Measurements from ENCODE around the gene F2RL3.

Gene F2RL3

GRCh38 chr19:16888629-16889365 lies at the start of gene F2RL3:
F2RL3 (plus strand) TSS chr19:16888999; CDS start chr19:16889190, 191 bp downstream.
- no peak for DNase-seq (ENCODE audit: low spot score)

DNA sequence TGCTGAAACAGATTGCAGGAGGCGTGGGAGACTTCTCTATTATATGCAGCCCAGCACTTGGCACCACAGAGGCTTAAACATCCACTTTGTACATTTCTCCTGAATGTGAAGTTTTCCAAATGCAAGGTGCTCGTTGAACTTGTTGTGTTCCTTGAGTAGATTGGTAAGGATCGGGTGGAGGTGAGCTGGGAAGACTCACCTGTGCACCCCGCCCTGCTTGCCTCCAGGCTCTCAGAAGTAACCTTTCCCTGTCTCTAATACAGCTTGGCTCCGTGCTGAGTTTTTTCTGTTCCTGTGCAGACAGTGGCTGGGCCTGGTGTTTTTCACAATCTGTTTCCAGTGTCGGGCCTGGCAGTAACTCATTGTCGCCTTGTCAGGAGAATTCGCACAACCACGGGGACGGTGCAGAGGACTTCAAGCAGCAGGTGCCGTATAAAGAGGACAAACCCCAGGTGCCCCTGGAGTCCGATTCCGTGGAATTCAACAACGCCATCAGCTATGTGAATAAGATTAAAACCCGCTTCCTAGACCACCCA lies 47.3 kb upstream of the F2RL3 start:
- no peak for DNase-seq (ENCODE audit: low spot score)

GRCh38 chr19:16846901-16847300 lies 41.9 kb upstream of the F2RL3 start:
- DNase-seq (ENCODE audit: low spot score): no peak

- no peak for DNase-seq (ENCODE audit: low spot score)
Measured at GRCh38 chr19:16847430-16847829, 41.4 kb upstream of the F2RL3 start.

GRCh38 chr19:16849168-16849567 lies 39.6 kb upstream of the F2RL3 start:
- no peak for DNase-seq (ENCODE audit: low spot score)

GRCh38 chr19:16850133-16850532 lies 38.7 kb upstream of the F2RL3 start:
- DNase-seq (ENCODE audit: low spot score): no peak

- no peak for DNase-seq (ENCODE audit: low spot score)
Measured at GRCh38 chr19:16851031-16851712, 37.6 kb upstream of the F2RL3 start.

- no peak for DNase-seq (ENCODE audit: low spot score)
Measured at GRCh38 chr19:16853066-16853465, 35.7 kb upstream of the F2RL3 start.

GRCh38 chr19:16856091-16856490 lies 32.7 kb upstream of the F2RL3 start:
- DNase-seq (ENCODE audit: low spot score): no peak

DNA sequence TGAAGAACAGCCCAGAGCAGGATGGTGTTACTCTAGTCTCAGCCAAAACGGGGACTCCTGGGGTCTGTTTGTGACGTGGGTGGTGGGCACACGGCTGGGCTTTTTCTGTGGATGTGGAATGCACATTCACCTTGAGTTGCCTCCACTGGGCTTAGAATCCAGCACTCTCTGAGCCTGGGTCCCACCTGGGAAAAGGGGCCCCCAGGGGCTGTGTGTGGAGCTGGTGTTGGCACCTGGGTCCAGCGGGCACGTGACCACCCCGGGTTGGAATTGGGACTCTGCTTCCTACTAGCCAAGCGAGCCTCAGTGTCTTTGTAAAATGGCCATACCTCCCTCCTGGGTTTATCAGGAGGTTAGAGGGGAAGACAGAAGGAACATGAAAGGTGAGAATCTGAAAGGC lies 29.2 kb upstream of the F2RL3 start:
- DNase-seq (ENCODE audit: low spot score): no peak

DNA sequence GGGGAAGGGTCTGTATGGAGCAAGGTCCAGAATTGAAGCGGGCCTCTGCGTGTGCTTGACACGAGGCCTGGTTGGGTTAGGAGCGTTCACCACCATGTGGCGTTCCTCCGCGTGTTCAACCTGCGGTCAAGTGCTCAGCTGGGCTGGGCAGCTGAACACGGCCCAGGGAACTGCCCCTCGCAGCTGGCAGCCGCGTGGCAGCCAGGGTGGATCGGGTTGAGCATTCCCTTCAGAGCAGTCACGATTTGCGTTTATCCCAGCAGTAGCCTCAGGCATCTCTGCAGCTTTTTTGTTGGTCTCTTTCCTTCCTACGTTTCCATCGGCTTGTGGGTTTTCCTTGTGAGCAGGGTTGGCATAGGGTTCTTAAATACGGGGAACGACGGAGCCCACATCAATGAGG lies 28.7 kb upstream of the F2RL3 start:
- DNase-seq (ENCODE audit: low spot score): no peak

GRCh38 chr19:16861011-16861410 lies 27.8 kb upstream of the F2RL3 start:
- no peak for DNase-seq (ENCODE audit: low spot score)

DNA sequence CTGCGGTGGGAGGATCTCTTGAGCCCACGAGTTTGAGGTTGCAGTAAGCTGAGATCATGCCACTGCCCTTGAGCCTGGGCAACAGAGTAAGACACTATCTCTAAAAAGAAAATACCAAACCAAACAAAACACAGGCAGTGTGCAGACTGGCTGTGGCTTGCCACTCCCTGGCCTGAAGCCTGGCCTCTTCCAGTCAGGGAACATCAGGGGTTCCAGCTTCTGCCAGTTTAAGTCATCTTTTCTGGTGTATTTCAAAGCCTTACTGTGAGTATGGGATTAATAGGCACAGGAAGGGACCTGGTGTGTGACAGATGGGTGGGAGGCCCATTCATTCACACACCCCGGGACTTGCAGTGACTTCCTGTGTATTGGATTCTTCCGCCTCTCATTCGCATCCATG lies 27.0 kb upstream of the F2RL3 start:
- DNase-seq (ENCODE audit: low spot score): no peak

- DNase-seq (ENCODE audit: low spot score): no peak
Measured at GRCh38 chr19:16862826-16863415, 25.9 kb upstream of the F2RL3 start.

DNA sequence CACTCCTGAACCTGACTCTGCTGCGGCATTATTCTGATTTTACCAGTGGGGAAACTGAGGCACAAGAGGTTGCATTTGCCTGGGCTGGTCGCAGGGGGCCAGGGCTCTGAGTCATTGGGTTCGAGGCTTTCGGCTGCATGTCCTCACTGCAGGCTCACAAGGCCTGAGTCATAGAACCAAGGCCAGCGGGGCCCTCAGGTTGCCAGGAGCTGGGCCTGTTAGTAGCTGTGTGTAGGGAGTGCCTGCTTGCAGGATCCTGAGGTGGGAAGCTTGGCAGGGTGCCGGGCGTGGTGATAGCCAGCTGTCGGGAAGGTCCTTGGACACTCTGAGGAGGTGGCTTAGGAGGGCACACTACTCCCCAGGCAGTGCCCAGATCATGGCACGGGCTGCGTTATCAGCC lies 21.6 kb upstream of the F2RL3 start:
- no peak for DNase-seq (ENCODE audit: low spot score)

DNA sequence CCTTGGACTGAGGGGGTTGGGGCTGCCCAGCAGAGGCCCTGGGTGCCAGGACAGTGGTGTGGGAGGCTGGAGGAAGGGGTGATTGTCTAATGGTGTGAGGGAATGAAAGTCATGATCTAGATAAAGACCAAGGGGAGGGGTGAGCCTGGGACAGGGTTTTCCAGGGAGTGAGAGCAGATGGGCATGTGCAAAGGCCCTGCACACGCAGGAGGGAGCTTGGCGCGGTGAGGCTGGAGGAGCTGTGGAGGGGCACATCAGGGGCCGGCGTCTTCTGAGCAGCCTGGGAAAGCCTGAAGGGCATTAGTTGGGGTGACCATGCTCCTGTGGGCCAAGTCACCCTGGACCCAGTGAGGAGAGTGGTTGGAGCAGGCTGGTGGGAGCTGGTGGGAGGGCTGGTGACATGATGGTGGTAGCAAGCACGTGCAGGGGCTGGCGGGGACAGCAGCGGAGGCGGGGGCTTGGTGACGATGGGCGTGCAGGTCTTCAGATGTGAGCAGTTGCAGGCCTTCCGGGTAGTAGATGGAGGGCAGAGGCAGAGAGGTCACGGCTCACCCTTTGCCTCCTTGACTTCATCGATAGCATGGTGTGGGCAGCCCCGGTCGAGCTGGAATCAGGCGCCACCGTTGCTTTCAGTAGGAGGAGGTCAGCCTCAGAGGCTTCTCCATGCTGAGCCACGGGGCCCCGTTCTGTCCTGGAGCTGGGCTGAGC lies 20.2 kb upstream of the F2RL3 start:
- DNase-seq (ENCODE audit: low spot score): no peak

- DNase-seq (ENCODE audit: low spot score): no peak
Measured at GRCh38 chr19:16869331-16869972, 19.3 kb upstream of the F2RL3 start.

- DNase-seq (ENCODE audit: low spot score): no peak
Measured at GRCh38 chr19:16871871-16872270, 16.9 kb upstream of the F2RL3 start.

DNA sequence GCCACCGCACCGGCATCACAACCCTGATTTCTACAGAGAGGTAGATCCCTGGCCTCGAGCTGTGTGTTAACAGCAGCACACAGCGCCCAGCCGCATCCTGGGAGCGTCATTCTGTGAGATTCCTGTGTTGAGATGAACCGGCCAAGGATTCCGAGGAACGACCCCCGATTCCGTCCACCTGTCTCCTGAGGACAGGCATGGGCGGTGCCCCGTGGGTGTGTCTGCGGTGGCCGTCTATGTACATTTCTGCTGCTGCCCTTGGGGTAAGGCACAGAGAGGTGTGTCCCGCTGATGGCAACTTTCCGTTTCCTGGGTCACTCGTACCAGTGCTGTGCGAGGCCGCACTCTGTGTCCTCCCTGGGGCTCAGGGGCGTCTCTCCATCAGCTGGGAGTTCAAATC lies 16.1 kb upstream of the F2RL3 start:
- DNase-seq (ENCODE audit: low spot score): no peak

- no peak for DNase-seq (ENCODE audit: low spot score)
Measured at GRCh38 chr19:16873594-16873993, 15.2 kb upstream of the F2RL3 start.

GRCh38 chr19:16874250-16874977 lies 14.4 kb upstream of the F2RL3 start:
- DNase-seq (ENCODE audit: low spot score): no peak

Data from RKO (cell line).